HEK293 (cell line): ENCODE results near the gene NRN1L.

Source experiments
- CTCF ChIP-seq: fragments of 450-650 bp; formaldehyde crosslinking; IDR thresholded peaks from 2 replicates; pipeline ENCODE4 v1.5.1; 2016; ENCODE audit warnings: missing biosample characterization, missing genetic modification characterization
- MZF1 ChIP-seq: fragments of 450-650 bp; formaldehyde crosslinking; IDR thresholded peaks from 2 replicates; pipeline ENCODE4 v1.5.1; 2017; ENCODE audit warnings: missing biosample characterization, missing genetic modification characterization, borderline replicate concordance
- SP2 ChIP-seq: fragments of 450-650 bp; formaldehyde crosslinking; IDR thresholded peaks from 2 replicates; pipeline ENCODE4 v1.5.1; 2016; ENCODE audit warnings: missing biosample characterization, missing genetic modification characterization
- YY1 ChIP-seq: fragments of 450-650 bp; formaldehyde crosslinking; IDR thresholded peaks from 2 replicates; pipeline ENCODE4 v1.5.1; 2018; ENCODE audit warnings: missing biosample characterization, missing genetic modification characterization
- ZNF146 ChIP-seq: fragments of 450-650 bp; formaldehyde crosslinking; IDR thresholded peaks from 2 replicates; pipeline ENCODE4 v1.5.1; 2016; ENCODE audit warnings: missing biosample characterization, missing genetic modification characterization
- ZNF350 ChIP-seq: fragments of 450-650 bp; formaldehyde crosslinking; IDR thresholded peaks from 2 replicates; pipeline ENCODE4 v1.5.0; 2017; ENCODE audit warnings: missing biosample characterization, mild to moderate bottlenecking, missing genetic modification characterization
- ZNF473 ChIP-seq: fragments of 450-650 bp; formaldehyde crosslinking; IDR thresholded peaks from 2 replicates; pipeline ENCODE4 v1.5.1; 2017; ENCODE audit warnings: missing biosample characterization, missing genetic modification characterization
- ZNF664 ChIP-seq: fragments of 450-650 bp; formaldehyde crosslinking; IDR thresholded peaks from 2 replicates; pipeline ENCODE4 v1.5.1; 2016; ENCODE audit warnings: missing biosample characterization, missing genetic modification characterization
- ZNF830 ChIP-seq: fragments of 450-650 bp; IDR thresholded peaks from 2 replicates; pipeline ENCODE4 v1.5.0; 2018; ENCODE audit warnings: missing biosample characterization, missing genetic modification characterization, low read depth, mild to moderate bottlenecking, moderate library complexity
- TF ChIP-seq, protein P1 (sequence below): fragments of 450-650 bp; formaldehyde crosslinking; IDR thresholded peaks from 2 replicates; pipeline ENCODE4 v1.5.1; 2016; ENCODE audit warnings: missing biosample characterization, missing genetic modification characterization
- TF ChIP-seq, protein P2 (sequence below): fragments of 450-650 bp; formaldehyde crosslinking; IDR thresholded peaks from 2 replicates; pipeline ENCODE4 v1.5.1; 2016; ENCODE audit warnings: missing biosample characterization, missing genetic modification characterization, low read depth

- TF ChIP-seq ZNF830 (tag by site-specific recombination) (no peak), CTCF (tag by site-specific recombination) (no peak), ZNF664 (tag by site-specific recombination) (no peak), MZF1 (tag by site-specific recombination) (no peak), SP2 (tag by site-specific recombination) (no peak), ZNF473 (no peak), YY1 (tag by site-specific recombination) (no peak), ZNF146 (tag by site-specific recombination) (no peak), ZNF350 (tag by site-specific recombination) (no peak)
- TF ChIP-seq, protein P1, sequence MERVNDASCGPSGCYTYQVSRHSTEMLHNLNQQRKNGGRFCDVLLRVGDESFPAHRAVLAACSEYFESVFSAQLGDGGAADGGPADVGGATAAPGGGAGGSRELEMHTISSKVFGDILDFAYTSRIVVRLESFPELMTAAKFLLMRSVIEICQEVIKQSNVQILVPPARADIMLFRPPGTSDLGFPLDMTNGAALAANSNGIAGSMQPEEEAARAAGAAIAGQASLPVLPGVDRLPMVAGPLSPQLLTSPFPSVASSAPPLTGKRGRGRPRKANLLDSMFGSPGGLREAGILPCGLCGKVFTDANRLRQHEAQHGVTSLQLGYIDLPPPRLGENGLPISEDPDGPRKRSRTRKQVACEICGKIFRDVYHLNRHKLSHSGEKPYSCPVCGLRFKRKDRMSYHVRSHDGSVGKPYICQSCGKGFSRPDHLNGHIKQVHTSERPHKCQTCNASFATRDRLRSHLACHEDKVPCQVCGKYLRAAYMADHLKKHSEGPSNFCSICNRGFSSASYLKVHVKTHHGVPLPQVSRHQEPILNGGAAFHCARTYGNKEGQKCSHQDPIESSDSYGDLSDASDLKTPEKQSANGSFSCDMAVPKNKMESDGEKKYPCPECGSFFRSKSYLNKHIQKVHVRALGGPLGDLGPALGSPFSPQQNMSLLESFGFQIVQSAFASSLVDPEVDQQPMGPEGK (tag by site-specific recombination): no peak
- TF ChIP-seq, protein P2, sequence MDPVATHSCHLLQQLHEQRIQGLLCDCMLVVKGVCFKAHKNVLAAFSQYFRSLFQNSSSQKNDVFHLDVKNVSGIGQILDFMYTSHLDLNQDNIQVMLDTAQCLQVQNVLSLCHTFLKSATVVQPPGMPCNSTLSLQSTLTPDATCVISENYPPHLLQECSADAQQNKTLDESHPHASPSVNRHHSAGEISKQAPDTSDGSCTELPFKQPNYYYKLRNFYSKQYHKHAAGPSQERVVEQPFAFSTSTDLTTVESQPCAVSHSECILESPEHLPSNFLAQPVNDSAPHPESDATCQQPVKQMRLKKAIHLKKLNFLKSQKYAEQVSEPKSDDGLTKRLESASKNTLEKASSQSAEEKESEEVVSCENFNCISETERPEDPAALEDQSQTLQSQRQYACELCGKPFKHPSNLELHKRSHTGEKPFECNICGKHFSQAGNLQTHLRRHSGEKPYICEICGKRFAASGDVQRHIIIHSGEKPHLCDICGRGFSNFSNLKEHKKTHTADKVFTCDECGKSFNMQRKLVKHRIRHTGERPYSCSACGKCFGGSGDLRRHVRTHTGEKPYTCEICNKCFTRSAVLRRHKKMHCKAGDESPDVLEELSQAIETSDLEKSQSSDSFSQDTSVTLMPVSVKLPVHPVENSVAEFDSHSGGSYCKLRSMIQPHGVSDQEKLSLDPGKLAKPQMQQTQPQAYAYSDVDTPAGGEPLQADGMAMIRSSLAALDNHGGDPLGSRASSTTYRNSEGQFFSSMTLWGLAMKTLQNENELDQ (tag by site-specific recombination): no peak
Observed at GRCh38 chr16:67930191-67930590, 45.5 kb downstream of the NRN1L start.
